Umbilical cord (tissue), 2 donors: ENCODE measurements around the gene ILF2. TPM values are rescaled to one million over a fixed set of nuclear protein-coding genes. Genes with fewer than 3 reads are reported as not detected.
"Not testable (repeated sequence)": the region's sequence is repeated elsewhere in the genome, so short reads cannot be mapped to it uniquely, and the experiment has no call there.

Experiments used
- DNase-seq: peaks from one replicate; pipeline ENCODE4 v3.0.0-alpha.2; 2015; ENCODE audit warnings: low spot score
- total RNA-seq: library from RNA; depleted of rRNA; stranded (reverse); fragments of >200 nt; gene quantifications from one replicate; pipeline ENCODE4 v1.2.3, GENCODE V29; 2014; ENCODE audit warnings: low replicate concordance; ENCODE audit not compliant: insufficient read depth

Gene ILF2
- total RNA-seq, 1 donor from 2014 or later: 72.2 TPM

GRCh38 chr1:153649137-153649862 is 21.5 kb downstream of the ILF2 start:
- DNase-seq: no peak

- no peak for DNase-seq
Measured at GRCh38 chr1:153648000-153648643, 22.7 kb downstream of the ILF2 start.

- DNase-seq: no peak
Measured at GRCh38 chr1:153647346-153647714, 23.5 kb downstream of the ILF2 start.

GRCh38 chr1:153646672-153647345 is 24.0 kb downstream of the ILF2 start:
- DNase-seq: peak; percentile 22

- no peak for DNase-seq
Measured at GRCh38 chr1:153643816-153644215, 27.0 kb downstream of the ILF2 start.

- DNase-seq: no peak
Measured at GRCh38 chr1:153643100-153643499, 27.7 kb downstream of the ILF2 start.

- DNase-seq: no peak
Measured at GRCh38 chr1:153642161-153642560, 28.6 kb downstream of the ILF2 start.

- DNase-seq: no peak
Measured at GRCh38 chr1:153640861-153641260, 29.9 kb downstream of the ILF2 start.

- DNase-seq: not testable (repeated sequence)
Measured at GRCh38 chr1:153640213-153640612, 30.6 kb downstream of the ILF2 start.

GRCh38 chr1:153639280-153639679 is 31.5 kb downstream of the ILF2 start:
- no peak for DNase-seq

- no peak for DNase-seq
Measured at GRCh38 chr1:153638261-153638660, 32.5 kb downstream of the ILF2 start.

GRCh38 chr1:153636312-153636711 is 34.5 kb downstream of the ILF2 start:
- no peak for DNase-seq

GRCh38 chr1:153635872-153636271 is 34.9 kb downstream of the ILF2 start:
- DNase-seq: no peak

GRCh38 chr1:153633754-153634665 is 36.8 kb downstream of the ILF2 start, which contains the start of gene CHTOP:
TSS of gene CHTOP (plus strand) at chr1:153634066. CDS start at chr1:153636589, 2,523 bp downstream.
- DNase-seq: peak; percentile 99

GRCh38 chr1:153633161-153633753 is 37.5 kb downstream of the ILF2 start:
- DNase-seq: no peak

- DNase-seq: no peak
Measured at GRCh38 chr1:153631047-153632022, 39.5 kb downstream of the ILF2 start.

- no peak for DNase-seq
Measured at GRCh38 chr1:153630384-153630783, 40.4 kb downstream of the ILF2 start.

GRCh38 chr1:153629971-153630370 is 40.8 kb downstream of the ILF2 start:
- peak; percentile 51 for DNase-seq

- DNase-seq: no peak
Measured at GRCh38 chr1:153629343-153629665, 41.5 kb downstream of the ILF2 start.
